ENCODE measurements around the gene MSI2. TPM values are rescaled to one million over a fixed set of nuclear protein-coding genes. Genes with fewer than 3 reads are reported as not detected.
A peak's percentile ranks its signal among the peaks of the same experiment; 100 is the strongest.

Gene MSI2
- total RNA-seq = 100 to 1,000 TPM in 1 of 2 donors, 10 to 100 TPM in 1; 88.3 to 114 TPM
- 70.0 TPM for polyA plus RNA-seq (2013, experiment 1 of 2)
- 63.0 TPM for polyA plus RNA-seq (2013, experiment 2 of 2)
- long read RNA-seq, experiment 1, full-length matches to known transcripts = 3 of 25 reads
- long read RNA-seq, experiment 1, partial matches to known transcripts = 1 of 25 reads
- long read RNA-seq, experiment 1, other reads (novel, unspliced or antisense) = 21 of 25 reads
- long read RNA-seq, experiment 2, partial matches to known transcripts = 1 of 16 reads
- long read RNA-seq, experiment 2, other reads (novel, unspliced or antisense) = 15 of 16 reads
- long read RNA-seq, experiment 3, full-length matches to known transcripts = 1 of 29 reads
- long read RNA-seq, experiment 3, partial matches to known transcripts = 6 of 29 reads
- long read RNA-seq, experiment 3, other reads (novel, unspliced or antisense) = 22 of 29 reads
- long read RNA-seq, experiment 4, full-length matches to known transcripts = 1 of 4 reads
- long read RNA-seq, experiment 4, partial matches to known transcripts = 1 of 4 reads
- long read RNA-seq, experiment 4, other reads (novel, unspliced or antisense) = 2 of 4 reads

GRCh38 chr17:57255776-57256681, at the start of gene MSI2:
MSI2 (plus strand) TSS chr17:57256523; CDS start chr17:57256743, 220 bp downstream.
- Histone ChIP-seq H3K4me3 (ENCODE audit: low read length) (peak within 1 kb of the TSS; percentile 90), H3K9ac (ENCODE audit: extremely low read depth, low read length, poor library complexity, severe bottlenecking) (peak within 1 kb of the TSS; percentile 91), H3K9me3 (ENCODE audit: control insufficient read depth, low read length) (peaks cover 7% of the 10 kb centered on the region), H3K27me3 (ENCODE audit: control insufficient read depth, insufficient read depth, low read length, poor library complexity, severe bottlenecking) (peaks cover 3% of the 10 kb centered on the region), H3K36me3 (ENCODE audit: control insufficient read depth, insufficient read depth, low read length) (peaks cover 13% of the 10 kb centered on the region), H3K4me1 (ENCODE audit: control insufficient read depth, insufficient read depth, low read length) (peaks cover 11% of the 10 kb centered on the region), H3K27ac (ENCODE audit: low read depth, low read length) (peak within 1 kb of the TSS; percentile 76)
- Mint-ChIP-seq H3K4me1 (peaks cover 39% of the 10 kb centered on the region), H3K4me3 (peak within 1 kb of the TSS; percentile 84), H3K36me3 (ENCODE audit: low read depth) (peaks cover 10% of the 10 kb centered on the region), H3K27ac (peak within 1 kb of the TSS; percentile 97), H3K27me3 (ENCODE audit: insufficient read depth) (peaks cover 8% of the 10 kb centered on the region), H3K9me3 (peaks cover 7% of the 10 kb centered on the region)
- DNase-seq = peak; percentile 96
- WGBS, 2 experiments (ENCODE audit: insufficient coverage in 1 of 2, insufficient read length in 1 of 2) = 2 to 10% methylated on average over 7 to 58 of the region's 88 CpGs
- TF ChIP-seq CTCF (conservative IDR thresholded peaks at IDR 0.05) = peak; percentile 32

GRCh38 chr17:57206928-57207327, 49.4 kb upstream of the MSI2 start:
- Histone ChIP-seq H3K9me3 (ENCODE audit: control insufficient read depth, low read length) (peaks cover 6% of the 10 kb centered on the region), H3K27me3 (ENCODE audit: control insufficient read depth, insufficient read depth, low read length, poor library complexity, severe bottlenecking) (no peaks in the 10 kb centered on the region), H3K36me3 (ENCODE audit: control insufficient read depth, insufficient read depth, low read length) (no peaks in the 10 kb centered on the region), H3K4me1 (ENCODE audit: control insufficient read depth, insufficient read depth, low read length) (no peaks in the 10 kb centered on the region), H3K9ac (ENCODE audit: extremely low read depth, low read length, poor library complexity, severe bottlenecking) (no peak overlapping the region), H3K4me3 (ENCODE audit: low read length) (no peak overlapping the region), H3K27ac (ENCODE audit: low read depth, low read length) (no peak overlapping the region)
- 88% methylated on average over 1 of the region's 1 CpG; no CpG with 5 or more reads in 1 of the 2 experiments for WGBS, 2 experiments (ENCODE audit: insufficient coverage in 1 of 2, insufficient read length in 1 of 2)
- Mint-ChIP-seq H3K27ac (no peak overlapping the region), H3K4me3 (no peak overlapping the region), H3K36me3 (ENCODE audit: low read depth) (no peaks in the 10 kb centered on the region), H3K27me3 (ENCODE audit: insufficient read depth) (no peaks in the 10 kb centered on the region), H3K4me1 (peaks cover 4% of the 10 kb centered on the region), H3K9me3 (peaks cover 6% of the 10 kb centered on the region)
- no peak for DNase-seq
- no peak for TF ChIP-seq CTCF (conservative IDR thresholded peaks at IDR 0.05)

GRCh38 chr17:57207396-57207795, 48.9 kb upstream of the MSI2 start:
- Histone ChIP-seq H3K36me3 (ENCODE audit: control insufficient read depth, insufficient read depth, low read length) (no peaks in the 10 kb centered on the region), H3K4me1 (ENCODE audit: control insufficient read depth, insufficient read depth, low read length) (no peaks in the 10 kb centered on the region), H3K9me3 (ENCODE audit: control insufficient read depth, low read length) (peaks cover 6% of the 10 kb centered on the region), H3K9ac (ENCODE audit: extremely low read depth, low read length, poor library complexity, severe bottlenecking) (no peak overlapping the region), H3K27me3 (ENCODE audit: control insufficient read depth, insufficient read depth, low read length, poor library complexity, severe bottlenecking) (no peaks in the 10 kb centered on the region), H3K4me3 (ENCODE audit: low read length) (no peak overlapping the region), H3K27ac (ENCODE audit: low read depth, low read length) (no peak overlapping the region)
- Mint-ChIP-seq H3K36me3 (ENCODE audit: low read depth) (no peaks in the 10 kb centered on the region), H3K4me3 (no peak overlapping the region), H3K27ac (no peak overlapping the region), H3K4me1 (peaks cover 4% of the 10 kb centered on the region), H3K27me3 (ENCODE audit: insufficient read depth) (no peaks in the 10 kb centered on the region), H3K9me3 (peaks cover 6% of the 10 kb centered on the region)
- 79 to 80% methylated on average over 2 of the region's 2 CpGs for WGBS, 2 experiments (ENCODE audit: insufficient coverage in 1 of 2, insufficient read length in 1 of 2)
- DNase-seq = no peak
- TF ChIP-seq CTCF (conservative IDR thresholded peaks at IDR 0.05) = no peak

Measured in endodermal cell (in vitro differentiated cells).